A673 (cell line): ENCODE data around the gene HS1BP3. TPM values are rescaled to one million over a fixed set of nuclear protein-coding genes. Genes with fewer than 3 reads are reported as not detected.

Experiments
- BruUV-seq: library from RNA; stranded (reverse); fragments of 400-500 nt; replicated peaks from 2 replicates; lab custom pipeline; 2021; lab: Mats Ljungman, UMichigan
- CTCF ChIA-PET: fragments of 300-600 bp; sonication (Branson Sonifier 250); formaldehyde crosslinking; loops from one replicate; lab custom pipeline; 2022; ENCODE audit warnings: antibody characterized with exemption; lab: Charles Lee
- POLR2A ChIA-PET: fragments of 300-600 bp; sonication (Branson Sonifier 250); formaldehyde crosslinking; loops from one replicate; lab custom pipeline; 2022; ENCODE audit warnings: antibody characterized with exemption; ENCODE audit not compliant: low non-redundant PET; lab: Charles Lee
- DNase-seq: peaks from one replicate; pipeline ENCODE4 v3.0.0-alpha.2; 2015; ENCODE audit warnings: low spot score
- H3K27ac ChIP-seq: fragments of 200-600 bp; sonication (generic); 2 replicates; pipeline ENCODE4 v1.5.1; 2016; ENCODE audit warnings: mixed run types, low read depth, mild to moderate bottlenecking, mixed read lengths, antibody characterized with exemption, low read length; ENCODE audit not compliant: poor library complexity, severe bottlenecking
- H3K27me3 ChIP-seq: fragments of 200-600 bp; sonication (generic); replicated peaks from 2 replicates; pipeline ENCODE4 v1.6.1; 2017; ENCODE audit warnings: mixed run types, low read depth, mild to moderate bottlenecking, mixed read lengths, antibody characterized with exemption, low read length; ENCODE audit not compliant: insufficient read depth, poor library complexity
- H3K36me3 ChIP-seq: fragments of 200-600 bp; sonication (generic); 2 replicates; pipeline ENCODE4 v1.6.1; 2016; ENCODE audit warnings: mixed run types, mild to moderate bottlenecking, mixed read lengths, antibody characterized with exemption, low read length; ENCODE audit not compliant: insufficient read depth, poor library complexity, severe bottlenecking
- H3K4me1 ChIP-seq: fragments of 200-600 bp; sonication (generic); 2 replicates; pipeline ENCODE4 v1.6.1; 2017; ENCODE audit warnings: mixed run types, mild to moderate bottlenecking, mixed read lengths, antibody characterized with exemption, low read length; ENCODE audit not compliant: insufficient read depth, poor library complexity, severe bottlenecking
- H3K4me3 ChIP-seq: fragments of 200-600 bp; sonication (generic); 2 replicates; pipeline ENCODE4 v1.5.1; 2016; ENCODE audit warnings: low read depth, mixed run types, mild to moderate bottlenecking, mixed read lengths, low read length; ENCODE audit not compliant: poor library complexity, severe bottlenecking
- H3K9me3 ChIP-seq: fragments of 200-600 bp; sonication (generic); 2 replicates; pipeline ENCODE4 v1.6.1; 2016; ENCODE audit warnings: mixed run types, low read depth, mild to moderate bottlenecking, mixed read lengths, antibody characterized with exemption, low read length; ENCODE audit not compliant: poor library complexity, severe bottlenecking
- CTCF ChIP-seq: fragments of 300-800, 200-600 bp; sonication (generic); conservative IDR thresholded peaks from 2 replicates; pipeline ENCODE4 v1.5.1; 2017; ENCODE audit warnings: low read depth, mild to moderate bottlenecking, antibody characterized with exemption, low read length, moderate library complexity, mixed read lengths
- EZH2 ChIP-seq: fragments of 200-600 bp; sonication (generic); IDR thresholded peaks from 2 replicates; pipeline ENCODE4 v1.6.1; 2017; ENCODE audit warnings: borderline replicate concordance, low read depth, mild to moderate bottlenecking, mixed read lengths, antibody characterized with exemption, low read length; ENCODE audit not compliant: poor library complexity, severe bottlenecking
- intact Hi-C: fragments of 100-400 bp; cut with micrococcal nuclease; formaldehyde crosslinking; loops from one replicate; pipeline ENCODE4 v1.10.0; 2022; ENCODE audit not compliant: unreplicated experiment
- total RNA-seq: library from RNA; stranded (reverse); gene quantifications from 2 replicates; pipeline ENCODE4 v1.2.3, GENCODE V29; 2021

HS1BP3 gene
- total RNA-seq, 1 experiment from 2014 or later, result 12.6 TPM

DNA sequence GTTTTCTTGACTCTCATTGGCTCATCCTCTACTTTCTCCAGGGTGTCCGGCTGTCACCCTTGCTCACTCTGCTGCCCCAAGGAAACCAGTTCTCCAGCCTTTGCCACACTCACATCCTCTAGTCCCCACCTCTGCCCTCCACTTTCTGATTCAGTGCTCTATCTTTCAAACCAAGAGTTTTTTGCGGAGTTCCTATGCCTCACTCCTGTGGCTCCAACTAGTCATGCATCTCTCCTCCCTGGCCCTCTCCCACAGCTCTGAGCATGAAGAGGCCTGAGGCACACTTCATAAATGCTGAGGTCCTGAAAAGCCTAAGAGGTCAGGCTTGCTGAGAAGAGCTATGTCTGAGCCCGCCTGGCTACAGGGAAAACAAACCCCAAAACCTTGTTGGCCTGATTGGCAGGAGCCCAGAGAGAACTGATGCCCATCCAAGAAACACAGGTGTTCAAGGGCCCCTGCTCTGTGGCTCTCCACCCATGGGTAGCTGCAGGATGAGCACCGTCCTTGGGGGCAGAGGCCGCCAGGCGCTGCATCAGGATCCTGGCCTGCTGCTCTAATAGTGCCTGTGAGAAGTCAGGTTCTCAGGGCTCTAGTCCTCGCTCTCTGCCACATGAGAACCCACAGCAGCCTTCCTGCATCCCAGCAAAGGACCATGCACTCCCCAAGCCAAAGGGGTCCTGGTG lies 42.1 kb downstream of the HS1BP3 start:
- peaks cover 6% of the 10 kb centered on the region for H3K9me3 ChIP-seq
- H3K27me3 ChIP-seq, result no peaks in the 10 kb centered on the region
- intact Hi-C loops, result no loop called here
- H3K36me3 ChIP-seq, result no peaks in the 10 kb centered on the region
- peaks cover 5% of the 10 kb centered on the region for H3K4me1 ChIP-seq
- no TSS peak for BruUV-seq
- POLR2A ChIA-PET, result no interaction called here
- no peak for TF ChIP-seq EZH2
- no peak for TF ChIP-seq CTCF
- CTCF ChIA-PET, result no interaction called here
- H3K4me3 ChIP-seq, result no peak overlapping the region
- DNase-seq, result no peak
- no peak overlapping the region for H3K27ac ChIP-seq

GRCh38 chr2:20607446-20607845 lies 43.5 kb downstream of the HS1BP3 start:
- Histone ChIP-seq H3K4me1 (peaks cover 5% of the 10 kb centered on the region), H3K27ac (no peak overlapping the region), H3K36me3 (no peaks in the 10 kb centered on the region), H3K27me3 (no peaks in the 10 kb centered on the region), H3K4me3 (no peak overlapping the region), H3K9me3 (peaks cover 6% of the 10 kb centered on the region)
- POLR2A ChIA-PET, result no interaction called here
- intact Hi-C loops, result no loop called here
- no TSS peak for BruUV-seq
- CTCF ChIA-PET, result no interaction called here
- no peak for DNase-seq
- TF ChIP-seq EZH2 (no peak), CTCF (no peak)

- BruUV-seq, result no TSS peak
- H3K4me3 ChIP-seq, result no peak overlapping the region
- TF ChIP-seq EZH2, result no peak
- no peak for TF ChIP-seq CTCF
- DNase-seq, result no peak
- intact Hi-C loops, result no loop called here
- H3K4me1 ChIP-seq, result peaks cover 6% of the 10 kb centered on the region
- H3K9me3 ChIP-seq, result peaks cover 6% of the 10 kb centered on the region
- H3K27me3 ChIP-seq, result no peaks in the 10 kb centered on the region
- POLR2A ChIA-PET, result no interaction called here
- H3K36me3 ChIP-seq, result no peaks in the 10 kb centered on the region
- H3K27ac ChIP-seq, result no peak overlapping the region
- CTCF ChIA-PET, result no interaction called here
These were observed 44.7 kb downstream of the HS1BP3 start for GRCh38 chr2:20606198-20606597.
